Urinary bladder (tissue), 4 donors: ENCODE results near the gene DCAF15. TPM values are rescaled to one million over a fixed set of nuclear protein-coding genes. Genes with fewer than 3 reads are reported as not detected.

ENCODE experiments used
- DNase-seq: peaks from one replicate; pipeline ENCODE4 v3.0.0-alpha.2; 2015; ENCODE audit errors: extremely low spot score
- H3K27ac ChIP-seq: one replicate; pipeline ENCODE4 v1.5.1; 2013; ENCODE audit warnings: low read depth, mild to moderate bottlenecking, moderate library complexity
- H3K36me3 ChIP-seq: one replicate; pipeline ENCODE4 v1.6.1; 2013; ENCODE audit warnings: mild to moderate bottlenecking, moderate library complexity; ENCODE audit not compliant: insufficient read depth
- H3K4me1 ChIP-seq: one replicate; pipeline ENCODE4 v1.6.1; 2013; ENCODE audit warnings: mild to moderate bottlenecking, moderate library complexity; ENCODE audit not compliant: insufficient read depth
- H3K4me3 ChIP-seq: one replicate; pipeline ENCODE4 v1.5.1; 2013; ENCODE audit warnings: low read depth, low read length
- WGBS: extraction: QIAGEN DNeasy Blood & Tissue Kit; methylation state at CpG from one replicate; pipeline ENCODE4 v1.1.7; 2013; 5-methylcytosine and 5-hydroxymethylcytosine counted together
- polyA plus RNA-seq: library from polyadenylated mRNA; stranded (reverse); fragments of 200-250 nt; gene quantifications from one replicate; pipeline ENCODE4 v1.2.3, GENCODE V29; 2013
- total RNA-seq: library from RNA; depleted of rRNA; stranded (reverse); fragments of >200 nt; gene quantifications from one replicate; pipeline ENCODE4 v1.2.3, GENCODE V29; 2014
- donor health status: healthy with polysubstance abuse.
- donor health status: healthy.

The DCAF15 gene, protein sequence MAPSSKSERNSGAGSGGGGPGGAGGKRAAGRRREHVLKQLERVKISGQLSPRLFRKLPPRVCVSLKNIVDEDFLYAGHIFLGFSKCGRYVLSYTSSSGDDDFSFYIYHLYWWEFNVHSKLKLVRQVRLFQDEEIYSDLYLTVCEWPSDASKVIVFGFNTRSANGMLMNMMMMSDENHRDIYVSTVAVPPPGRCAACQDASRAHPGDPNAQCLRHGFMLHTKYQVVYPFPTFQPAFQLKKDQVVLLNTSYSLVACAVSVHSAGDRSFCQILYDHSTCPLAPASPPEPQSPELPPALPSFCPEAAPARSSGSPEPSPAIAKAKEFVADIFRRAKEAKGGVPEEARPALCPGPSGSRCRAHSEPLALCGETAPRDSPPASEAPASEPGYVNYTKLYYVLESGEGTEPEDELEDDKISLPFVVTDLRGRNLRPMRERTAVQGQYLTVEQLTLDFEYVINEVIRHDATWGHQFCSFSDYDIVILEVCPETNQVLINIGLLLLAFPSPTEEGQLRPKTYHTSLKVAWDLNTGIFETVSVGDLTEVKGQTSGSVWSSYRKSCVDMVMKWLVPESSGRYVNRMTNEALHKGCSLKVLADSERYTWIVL
- total RNA-seq (6.6 TPM), polyA plus RNA-seq (26.0 TPM)

DNA sequence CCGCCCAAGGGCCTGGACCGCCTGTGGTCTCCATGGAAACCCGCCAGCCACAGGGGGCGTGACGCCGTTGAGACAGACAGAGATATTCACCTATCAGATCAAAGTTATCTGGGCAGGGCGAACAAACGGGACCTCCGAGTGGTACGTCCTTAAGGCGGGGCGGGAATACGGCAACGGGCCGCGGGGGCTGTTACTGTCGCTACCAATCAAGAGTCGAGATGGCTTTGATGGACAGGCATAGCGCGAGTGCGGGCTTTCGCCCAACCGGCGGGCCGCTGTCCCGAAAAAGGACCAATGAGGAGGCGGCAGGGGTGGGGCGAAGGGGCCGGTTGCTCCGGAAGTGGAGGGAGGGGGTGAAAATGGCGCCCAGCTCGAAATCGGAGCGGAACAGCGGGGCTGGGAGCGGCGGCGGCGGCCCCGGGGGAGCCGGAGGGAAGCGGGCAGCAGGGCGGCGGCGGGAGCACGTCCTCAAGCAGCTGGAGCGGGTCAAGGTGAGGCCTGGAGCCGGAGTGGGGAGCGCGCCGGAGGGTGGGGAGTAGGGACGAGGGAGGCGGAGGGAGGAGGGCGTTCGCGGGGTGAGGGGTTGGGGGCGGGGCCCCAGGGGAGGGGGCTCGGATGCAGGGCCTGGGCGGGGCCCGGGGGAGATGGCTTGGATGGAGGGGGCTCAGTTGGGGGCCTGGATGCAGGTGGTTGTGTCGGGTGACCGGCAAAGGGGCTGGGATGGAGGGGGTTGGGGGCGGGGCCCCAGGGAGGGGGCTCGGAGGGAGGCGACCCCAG lies at the start of gene DCAF15:
DCAF15 (plus strand) TSS at position 356 of the 777 bp plus-strand sequence; CDS start at position 360, 4 bp downstream.
- Histone ChIP-seq H3K36me3 (no peaks in the 10 kb centered on the region), H3K4me3 (peak within 1 kb of the TSS; percentile 95), H3K4me1 (no peaks in the 10 kb centered on the region), H3K27ac (peak within 1 kb of the TSS; percentile 93)
- DNase-seq: peak; percentile 97
- WGBS: under 1% methylated on average over 62 of the region's 65 CpGs

DNA sequence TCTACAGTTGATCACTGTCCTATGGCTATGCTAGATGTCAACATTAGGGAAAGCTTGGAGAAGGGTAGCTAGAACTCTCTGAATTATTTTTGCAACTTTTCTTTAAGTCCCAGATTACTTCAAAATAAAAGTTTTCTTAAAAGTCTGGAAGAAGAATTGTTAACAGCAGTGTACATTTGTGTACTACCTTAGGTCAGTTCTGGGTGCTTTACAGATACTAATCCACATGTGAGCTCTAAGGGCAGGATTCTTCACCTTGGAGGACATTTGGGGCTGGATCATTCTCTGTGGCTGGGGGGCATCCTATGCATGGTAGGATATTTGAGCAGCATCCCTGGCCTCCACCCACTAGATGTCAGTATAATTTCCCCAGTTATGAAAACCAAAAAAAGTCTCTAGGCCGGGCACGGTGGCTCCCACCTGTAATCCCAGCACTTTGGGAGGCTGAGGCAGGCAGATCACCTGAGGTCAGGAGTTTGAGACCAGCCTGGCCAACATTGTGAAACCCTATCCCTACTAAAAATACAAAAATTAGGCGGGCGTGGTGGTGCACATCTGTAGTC lies 49.2 kb upstream of the DCAF15 start:
- 81% methylated on average over 4 of the region's 4 CpGs for WGBS
- DNase-seq: no peak
- H3K36me3 ChIP-seq: no peaks in the 10 kb centered on the region
- H3K27ac ChIP-seq: no peak overlapping the region
- no peak overlapping the region for H3K4me3 ChIP-seq
- H3K4me1 ChIP-seq: peaks cover 2% of the 10 kb centered on the region

- peak; percentile 58 for DNase-seq
- peak within 1 kb of the TSS; percentile 78 for H3K27ac ChIP-seq
Observed at GRCh38 chr19:13905634-13906520, 46.4 kb upstream of the DCAF15 start, which contains the start of the genes BRME1 and CC2D1A. BRME1 (minus strand) TSS chr19:13906117; CDS start chr19:13904892, 1,225 bp downstream. CC2D1A (plus strand) TSS chr19:13906201; CDS start chr19:13906442, 241 bp downstream.

DNA sequence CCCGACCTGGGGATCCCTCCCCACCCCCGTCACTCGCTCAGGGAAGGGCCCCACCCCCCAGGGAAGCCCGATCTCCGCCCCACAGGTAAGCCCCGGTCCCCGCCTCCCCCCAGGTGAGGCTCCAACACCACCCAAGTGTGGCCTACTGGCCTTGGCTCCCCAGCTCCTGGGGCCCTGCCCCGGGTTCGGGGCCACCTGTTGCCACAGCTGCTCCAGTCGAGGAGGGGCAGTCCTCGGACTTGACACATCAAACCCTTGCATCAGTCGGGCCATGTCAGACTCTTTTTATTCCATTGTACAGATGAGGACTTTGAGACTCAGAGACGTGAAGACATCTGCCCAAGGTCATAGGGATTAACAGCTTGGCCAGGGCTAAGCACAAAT lies 45.8 kb upstream of the DCAF15 start:
- no peak for DNase-seq
- Histone ChIP-seq H3K27ac (peak overlapping the region; percentile 78), H3K4me1 (peaks cover 2% of the 10 kb centered on the region), H3K4me3 (peak overlapping the region; percentile 82), H3K36me3 (no peaks in the 10 kb centered on the region)
- WGBS: 4% methylated on average over 13 of the region's 13 CpGs

More at GRCh38 chr19:13905634-13906520, 46.4 kb upstream of the DCAF15 start, which contains the start of the genes BRME1 and CC2D1A:
- peaks cover 2% of the 10 kb centered on the region for H3K4me1 ChIP-seq
- WGBS: 5% methylated on average over 86 of the region's 86 CpGs
- peak within 1 kb of the TSS; percentile 82 for H3K4me3 ChIP-seq
- H3K36me3 ChIP-seq: no peaks in the 10 kb centered on the region

DNA sequence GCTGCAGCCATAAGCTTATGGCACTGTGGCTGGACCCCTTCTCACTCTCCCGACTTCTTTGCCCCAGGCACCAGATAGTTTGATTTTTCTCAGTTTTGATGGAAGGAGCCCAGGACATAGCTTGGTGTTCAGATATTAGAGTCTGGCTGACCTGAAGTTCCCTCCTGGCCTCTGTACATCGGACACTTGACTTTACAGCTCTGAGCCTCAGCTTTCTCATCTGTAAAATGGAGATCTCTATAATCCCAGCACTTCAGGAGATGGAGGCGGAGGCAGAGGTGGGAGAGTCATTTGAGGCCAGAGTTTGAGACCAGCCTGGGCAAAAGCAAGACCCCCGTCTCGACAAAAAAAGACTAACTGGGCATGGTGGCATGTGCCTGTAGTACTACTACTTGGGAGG lies 45.4 kb upstream of the DCAF15 start:
- Histone ChIP-seq H3K36me3 (no peaks in the 10 kb centered on the region), H3K27ac (no peak overlapping the region), H3K4me3 (peak overlapping the region; percentile 82), H3K4me1 (peaks cover 2% of the 10 kb centered on the region)
- 88% methylated on average over 5 of the region's 5 CpGs for WGBS
- DNase-seq: no peak

- Histone ChIP-seq H3K4me1 (peaks cover 2% of the 10 kb centered on the region), H3K27ac (no peak overlapping the region), H3K4me3 (no peak overlapping the region), H3K36me3 (no peaks in the 10 kb centered on the region)
- no peak for DNase-seq
- 92% methylated on average over 8 of the region's 8 CpGs for WGBS
Observed at GRCh38 chr19:13908674-13909073, 43.6 kb upstream of the DCAF15 start.

DNA sequence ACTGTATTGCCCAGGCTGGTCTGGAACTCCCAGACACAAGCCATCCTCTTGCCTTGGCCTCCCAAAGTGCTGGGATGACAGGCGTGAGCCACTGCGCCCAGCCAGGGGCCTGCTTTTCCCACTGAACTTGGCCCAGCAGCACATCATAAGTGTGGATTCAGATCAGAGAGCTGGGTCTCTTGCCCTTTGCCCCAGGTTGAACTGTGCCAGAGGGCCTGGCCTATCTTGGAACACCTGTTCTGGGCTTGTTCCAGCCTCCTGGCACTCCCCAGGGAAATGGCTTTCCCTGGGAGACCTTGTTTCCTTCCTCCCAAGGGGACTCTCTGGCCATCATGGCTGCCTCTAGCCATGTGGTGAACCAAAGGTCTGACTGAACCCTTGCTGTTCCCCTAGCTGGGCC lies 42.9 kb upstream of the DCAF15 start:
- no peaks in the 10 kb centered on the region for H3K36me3 ChIP-seq
- peaks cover 2% of the 10 kb centered on the region for H3K4me1 ChIP-seq
- WGBS: 100% methylated on average over 2 of the region's 2 CpGs
- H3K4me3 ChIP-seq: no peak overlapping the region
- H3K27ac ChIP-seq: no peak overlapping the region
- DNase-seq: no peak

DNA sequence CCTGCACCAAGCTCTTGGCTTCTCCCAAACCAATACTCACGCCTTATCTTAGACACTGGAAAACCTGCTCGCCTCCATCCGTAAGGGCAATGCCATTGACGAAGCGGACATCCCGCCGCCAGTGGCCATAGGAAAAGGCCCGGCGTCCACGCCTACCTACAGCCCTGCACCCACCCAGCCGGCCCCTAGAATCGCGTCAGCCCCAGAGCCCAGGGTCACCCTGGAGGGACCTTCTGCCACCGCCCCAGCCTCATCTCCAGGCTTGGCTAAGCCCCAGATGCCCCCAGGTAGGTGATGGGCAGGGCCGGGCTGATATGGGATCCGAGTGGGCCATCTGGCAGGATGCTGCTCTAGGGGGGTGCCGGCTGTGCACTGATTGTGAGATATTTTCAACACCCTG lies 39.0 kb upstream of the DCAF15 start:
- H3K36me3 ChIP-seq: peaks cover under 1% of the 10 kb centered on the region
- no peak overlapping the region for H3K27ac ChIP-seq
- H3K4me1 ChIP-seq: no peaks in the 10 kb centered on the region
- no peak overlapping the region for H3K4me3 ChIP-seq
- WGBS: 95% methylated on average over 17 of the region's 17 CpGs
- DNase-seq: no peak

DNA sequence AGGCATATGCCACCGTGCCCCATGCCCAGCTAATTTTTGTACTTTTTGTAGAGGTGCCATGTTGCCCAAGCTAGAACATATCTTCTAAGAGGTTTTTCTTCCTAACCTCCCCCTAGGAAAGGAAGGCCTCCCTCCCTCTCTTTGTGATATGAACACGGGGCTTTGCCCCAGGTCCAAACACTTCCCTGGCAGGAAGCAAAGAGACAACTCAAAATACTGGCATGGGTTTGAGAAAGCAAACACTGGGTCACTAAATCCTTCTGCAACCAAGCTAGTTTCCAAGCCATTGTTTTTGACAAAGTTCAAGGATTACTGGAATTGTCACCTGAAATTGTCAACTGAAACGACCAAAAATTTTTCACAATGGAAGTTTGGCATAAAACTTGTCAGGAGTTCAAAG lies 37.5 kb upstream of the DCAF15 start:
- H3K27ac ChIP-seq: no peak overlapping the region
- no peak overlapping the region for H3K4me3 ChIP-seq
- H3K4me1 ChIP-seq: no peaks in the 10 kb centered on the region
- WGBS: 86% methylated on average over 3 of the region's 3 CpGs
- no peak for DNase-seq
- peaks cover 8% of the 10 kb centered on the region for H3K36me3 ChIP-seq

DNA sequence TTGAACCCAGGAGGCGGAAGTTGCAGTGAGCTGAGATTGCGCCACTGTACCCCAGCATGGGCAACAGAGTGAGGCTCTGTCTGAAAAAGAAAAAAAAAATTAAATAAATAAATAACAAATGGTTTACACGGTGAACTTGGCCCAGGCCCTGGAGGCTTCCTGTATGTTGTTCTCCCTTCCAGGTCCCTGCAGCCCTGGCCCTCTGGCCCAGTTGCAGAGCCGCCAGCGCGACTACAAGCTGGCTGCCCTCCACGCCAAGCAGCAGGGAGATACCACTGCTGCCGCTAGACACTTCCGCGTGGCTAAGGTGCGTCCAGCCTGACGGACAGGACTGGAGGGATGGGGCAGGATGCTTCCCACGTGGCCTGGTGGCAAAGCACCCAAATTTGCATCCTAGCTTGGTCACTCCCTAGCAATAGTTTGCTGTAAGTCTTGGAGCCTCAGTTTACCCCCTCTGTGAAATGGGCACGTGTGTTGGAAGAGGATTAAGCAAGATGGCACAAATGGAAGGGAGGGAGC lies 34.4 kb upstream of the DCAF15 start:
- H3K36me3 ChIP-seq: peaks cover 11% of the 10 kb centered on the region
- H3K4me3 ChIP-seq: no peak overlapping the region
- DNase-seq: no peak
- 84% methylated on average over 14 of the region's 14 CpGs for WGBS
- no peaks in the 10 kb centered on the region for H3K4me1 ChIP-seq
- H3K27ac ChIP-seq: no peak overlapping the region

DNA sequence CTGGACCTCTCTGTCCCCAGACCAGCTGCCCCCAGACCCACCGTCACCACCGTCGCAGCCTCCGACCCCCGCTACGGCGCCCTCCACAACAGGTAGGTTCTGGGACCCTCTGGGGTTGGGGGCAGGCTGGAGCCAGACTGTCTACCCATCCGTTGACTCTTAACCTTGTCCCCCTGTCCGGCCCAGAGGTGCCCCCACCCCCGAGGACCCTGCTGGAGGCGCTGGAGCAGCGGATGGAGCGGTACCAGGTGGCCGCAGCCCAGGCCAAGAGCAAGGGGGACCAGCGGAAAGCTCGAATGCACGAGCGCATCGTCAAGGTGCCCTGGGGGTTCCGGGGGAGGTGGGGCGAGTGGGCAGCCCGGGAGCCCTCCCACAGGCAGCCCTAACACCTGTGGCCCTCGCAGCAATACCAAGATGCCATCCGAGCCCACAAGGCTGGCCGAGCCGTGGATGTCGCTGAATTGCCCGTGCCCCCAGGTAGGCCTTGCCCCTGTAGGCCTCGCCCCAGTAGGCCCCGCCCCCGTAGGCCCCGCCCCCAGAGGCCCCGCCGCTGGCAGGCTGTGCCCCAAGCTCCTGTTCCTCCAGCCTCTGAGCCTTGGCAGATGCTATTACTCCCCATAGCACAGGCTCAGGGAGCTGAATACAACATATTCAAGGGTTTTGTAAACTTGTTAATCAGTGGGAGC lies 33.4 kb upstream of the DCAF15 start:
- Histone ChIP-seq H3K4me3 (no peak overlapping the region), H3K27ac (no peak overlapping the region), H3K36me3 (peaks cover 14% of the 10 kb centered on the region), H3K4me1 (no peaks in the 10 kb centered on the region)
- WGBS: 89% methylated on average over 34 of the region's 34 CpGs
- DNase-seq: no peak

- H3K4me3 ChIP-seq: no peak overlapping the region
- H3K36me3 ChIP-seq: peaks cover 14% of the 10 kb centered on the region
- no peak overlapping the region for H3K27ac ChIP-seq
- no peaks in the 10 kb centered on the region for H3K4me1 ChIP-seq
- DNase-seq: no peak
- WGBS: 99% methylated on average over 11 of the region's 11 CpGs
Observed at GRCh38 chr19:13920524-13920923, 31.8 kb upstream of the DCAF15 start.
